ENCODE measurements around the gene FTO.
A peak's percentile ranks its signal among the peaks of the same experiment; 100 is the strongest.

FTO gene

DNA sequence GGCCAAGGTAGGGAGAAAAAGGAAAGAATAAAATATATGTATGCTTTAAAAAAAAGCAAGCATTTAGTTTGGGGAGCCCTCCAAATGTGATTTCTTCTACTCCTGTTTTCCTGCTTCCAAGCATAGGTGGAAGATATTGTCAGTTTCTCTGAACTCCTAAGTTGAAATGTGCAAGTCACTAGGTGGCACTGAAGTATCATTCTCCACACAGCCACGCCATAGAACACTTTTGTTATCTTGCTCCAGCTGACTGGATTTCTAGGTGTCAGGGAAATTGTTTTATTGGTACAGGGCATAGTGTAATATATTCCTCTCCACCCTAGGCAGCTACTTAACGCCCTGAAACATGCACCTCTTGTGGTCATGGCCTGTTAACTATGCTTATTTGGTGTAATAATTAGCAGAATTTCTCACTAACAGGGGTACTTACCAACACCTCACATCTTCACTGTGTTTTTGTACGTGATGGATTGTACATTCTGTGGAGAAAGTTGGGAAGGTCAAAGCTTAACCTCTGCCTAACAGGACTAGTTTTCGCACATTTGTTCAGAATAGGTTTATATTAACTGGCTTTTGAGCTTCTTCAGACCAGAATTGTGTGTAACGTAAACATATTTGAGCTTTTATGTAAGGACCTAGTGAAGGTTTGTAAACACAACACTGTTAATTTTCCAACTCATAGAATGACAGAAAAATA, 69.3 kb downstream of the FTO start:
- no peak overlapping the region for H3K4me3 ChIP-seq (replicated peaks in 1 of 2; ENCODE audit: low read depth in 2 of 2, low read length in 2 of 2)
- TF ChIP-seq, protein P1, sequence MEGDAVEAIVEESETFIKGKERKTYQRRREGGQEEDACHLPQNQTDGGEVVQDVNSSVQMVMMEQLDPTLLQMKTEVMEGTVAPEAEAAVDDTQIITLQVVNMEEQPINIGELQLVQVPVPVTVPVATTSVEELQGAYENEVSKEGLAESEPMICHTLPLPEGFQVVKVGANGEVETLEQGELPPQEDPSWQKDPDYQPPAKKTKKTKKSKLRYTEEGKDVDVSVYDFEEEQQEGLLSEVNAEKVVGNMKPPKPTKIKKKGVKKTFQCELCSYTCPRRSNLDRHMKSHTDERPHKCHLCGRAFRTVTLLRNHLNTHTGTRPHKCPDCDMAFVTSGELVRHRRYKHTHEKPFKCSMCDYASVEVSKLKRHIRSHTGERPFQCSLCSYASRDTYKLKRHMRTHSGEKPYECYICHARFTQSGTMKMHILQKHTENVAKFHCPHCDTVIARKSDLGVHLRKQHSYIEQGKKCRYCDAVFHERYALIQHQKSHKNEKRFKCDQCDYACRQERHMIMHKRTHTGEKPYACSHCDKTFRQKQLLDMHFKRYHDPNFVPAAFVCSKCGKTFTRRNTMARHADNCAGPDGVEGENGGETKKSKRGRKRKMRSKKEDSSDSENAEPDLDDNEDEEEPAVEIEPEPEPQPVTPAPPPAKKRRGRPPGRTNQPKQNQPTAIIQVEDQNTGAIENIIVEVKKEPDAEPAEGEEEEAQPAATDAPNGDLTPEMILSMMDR (IDR thresholded peaks at IDR 0.05; ENCODE audit: low read depth, low read length) = peak; percentile 63
- DNase-seq (ENCODE audit: low read depth in 2 of 2) = peak; percentile 85 to 90

DNA sequence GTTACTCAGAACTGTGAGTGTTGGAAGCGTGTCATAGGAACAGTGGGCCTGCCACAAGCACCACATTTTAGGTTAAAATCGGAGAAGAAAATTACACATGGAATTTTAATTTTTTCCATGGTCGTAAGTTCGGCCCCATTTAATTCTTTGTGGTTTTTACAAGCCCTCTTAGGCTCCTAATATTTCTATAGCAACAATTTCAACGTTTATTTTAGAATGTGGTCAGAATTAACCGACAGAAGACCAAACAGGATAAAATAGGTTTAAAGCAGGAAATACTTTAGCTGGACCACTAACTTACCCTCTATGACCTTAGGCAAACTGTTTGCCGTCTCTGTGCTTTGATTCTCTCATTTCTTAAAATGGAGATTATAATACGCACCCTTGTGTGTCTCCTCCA, 69.9 kb downstream of the FTO start:
- DNase-seq (ENCODE audit: low read depth in 2 of 2) = no peak
- TF ChIP-seq, protein P1 (IDR thresholded peaks at IDR 0.05; ENCODE audit: low read depth, low read length) = no peak
- no peak overlapping the region for H3K4me3 ChIP-seq (replicated peaks in 1 of 2; ENCODE audit: low read depth in 2 of 2, low read length in 2 of 2)

DNA sequence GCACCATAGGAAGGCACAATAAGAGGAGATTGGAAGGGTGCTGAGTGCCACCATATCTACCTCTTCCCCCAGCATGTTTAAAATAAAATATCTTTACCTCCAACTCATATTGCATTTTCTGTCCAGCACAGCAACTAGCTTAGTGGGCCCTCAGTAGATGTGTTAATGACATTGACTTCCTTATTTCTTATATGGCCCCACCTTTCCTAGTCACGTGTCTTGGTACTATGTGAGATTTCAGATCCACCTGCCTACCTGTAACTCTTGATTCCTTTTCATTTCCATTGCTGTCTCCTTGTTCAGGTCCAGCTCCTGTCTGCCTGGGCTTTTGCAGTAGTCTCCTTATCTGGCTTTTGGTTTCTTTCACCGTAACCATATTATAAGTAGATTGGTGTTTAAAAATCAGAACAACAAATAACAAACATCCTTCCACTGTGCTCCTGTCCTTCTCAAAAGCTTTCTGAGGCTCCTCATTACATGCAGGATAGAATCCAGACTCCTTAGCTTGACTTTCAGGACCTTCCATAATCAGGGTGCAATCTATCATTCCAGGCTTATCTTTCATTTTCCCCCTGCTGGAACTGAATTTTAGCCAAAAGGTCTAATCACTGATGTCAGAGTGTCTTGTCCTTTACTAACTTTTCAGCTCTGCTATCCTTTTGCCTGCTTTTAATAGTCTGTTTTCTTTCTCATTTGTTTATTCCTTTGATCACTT, 71.3 kb downstream of the FTO start:
- TF ChIP-seq, protein P1 (IDR thresholded peaks at IDR 0.05; ENCODE audit: low read depth, low read length) = no peak
- H3K4me3 ChIP-seq (replicated peaks in 1 of 2; ENCODE audit: low read depth in 2 of 2, low read length in 2 of 2) = no peak overlapping the region
- no peak for DNase-seq (ENCODE audit: low read depth in 2 of 2)

- peak; percentile 96 for DNase-seq (ENCODE audit: low read depth in 2 of 2)
- H3K4me3 ChIP-seq (replicated peaks in 1 of 2; ENCODE audit: low read depth in 2 of 2, low read length in 2 of 2) = no peak overlapping the region
- TF ChIP-seq, protein P1 (IDR thresholded peaks at IDR 0.05; ENCODE audit: low read depth, low read length) = no peak
Measured at GRCh38 chr16:53775821-53776431, 72.0 kb downstream of the FTO start.

DNA sequence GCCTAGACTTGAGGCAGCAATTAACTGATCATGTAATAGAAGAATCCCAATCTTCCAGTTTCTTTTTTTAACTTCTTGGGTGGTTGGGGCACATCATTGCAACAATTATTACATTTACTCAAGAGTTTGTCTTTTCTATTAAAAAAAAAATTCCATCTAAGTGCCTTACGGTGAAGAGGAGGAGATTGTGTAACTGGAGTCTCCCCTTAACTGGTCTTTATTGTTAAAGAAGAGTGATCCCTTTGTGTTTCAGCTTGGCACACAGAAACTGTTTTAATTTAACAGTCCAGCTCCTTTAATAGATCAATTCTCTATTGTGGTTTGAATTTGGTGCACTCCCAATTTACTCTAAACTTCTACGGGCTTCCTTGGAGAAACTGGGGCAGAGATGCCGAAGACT, 75.2 kb downstream of the FTO start:
- no peak overlapping the region for H3K4me3 ChIP-seq (replicated peaks in 1 of 2; ENCODE audit: low read depth in 2 of 2, low read length in 2 of 2)
- no peak for DNase-seq (ENCODE audit: low read depth in 2 of 2)
- TF ChIP-seq, protein P1 (IDR thresholded peaks at IDR 0.05; ENCODE audit: low read depth, low read length) = no peak

DNA sequence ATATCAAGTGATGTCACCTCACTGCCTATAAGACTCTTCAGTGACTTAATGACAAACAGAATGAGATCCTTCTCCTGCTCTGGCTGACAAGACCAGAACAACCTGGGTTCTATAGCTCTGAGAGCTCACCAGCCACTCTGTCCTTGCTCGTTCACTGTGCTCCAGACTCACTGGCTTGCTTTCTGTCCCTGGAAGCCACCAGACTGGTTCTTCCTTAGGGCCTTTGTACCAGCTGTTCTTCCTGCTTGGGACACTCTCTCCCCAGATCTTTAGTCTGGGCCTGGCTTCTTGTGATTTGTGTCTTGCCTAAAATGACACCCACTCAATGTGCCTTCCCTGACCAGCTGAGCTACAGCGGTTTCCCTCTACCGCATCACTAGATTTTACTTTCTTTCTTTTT, 76.1 kb downstream of the FTO start:
- TF ChIP-seq, protein P1 (IDR thresholded peaks at IDR 0.05; ENCODE audit: low read depth, low read length) = no peak
- H3K4me3 ChIP-seq (replicated peaks in 1 of 2; ENCODE audit: low read depth in 2 of 2, low read length in 2 of 2) = no peak overlapping the region
- DNase-seq (ENCODE audit: low read depth in 2 of 2) = no peak
